Endothelial cell of umbilical vein (primary cell): ENCODE data around the gene C1orf216. TPM values are rescaled to one million over a fixed set of nuclear protein-coding genes. Genes with fewer than 3 reads are reported as not detected.

Experiments
- BruUV-seq: library from RNA; stranded (reverse); fragments of 400-500 nt; replicated peaks from 2 replicates; lab custom pipeline; 2021; lab: Mats Ljungman, UMichigan
- CTCF ChIA-PET: fragments of 300-600, 350-600 bp; sonication (Branson Sonifier 250); formaldehyde crosslinking; loops from one replicate; lab custom pipeline; 2021; ENCODE audit warnings: antibody characterized with exemption, inconsistent platforms; lab: Charles Lee
- POLR2A ChIA-PET: fragments of 300-600, 350-600 bp; sonication (Branson Sonifier 250); formaldehyde crosslinking; loops from one replicate; lab custom pipeline; 2021; ENCODE audit warnings: antibody characterized with exemption, inconsistent platforms; lab: Charles Lee
- DNase-seq: peaks from one replicate; pipeline ENCODE4 v3.0.0-alpha.2; 2011; ENCODE audit warnings: low read depth, low spot score
- FAIRE-seq: peaks from 2 replicates; lab custom pipeline; 2011; peaks lifted over from hg19 to GRCh38; lab: Jason Lieb, UNC
- H2AFZ ChIP-seq: 2 replicates; pipeline ENCODE4 v1.6.0; 2012; ENCODE audit warnings: low read depth, low read length, control low read depth, inconsistent platforms
- H3K27ac ChIP-seq: 2 replicates; pipeline ENCODE4 v1.5.1; 2011; ENCODE audit warnings: low read depth, mild to moderate bottlenecking, control low read depth, low read length, moderate library complexity; ENCODE audit not compliant: insufficient read depth
- H3K27me3 ChIP-seq, 2 experiments: 2 replicates each; pipeline versions ENCODE4 v1.6.0 to v1.6.1; 2011; ENCODE audit warnings: low read length in 2 of 2, mixed read lengths in 1 of 2; ENCODE audit not compliant: control insufficient read depth in 2 of 2, insufficient read depth in 2 of 2
- H3K36me3 ChIP-seq, 2 experiments: 2 replicates in 1 of 2; 3 replicates in 1 of 2; pipeline ENCODE4 v1.5.1; 2011; ENCODE audit warnings: low read length in 2 of 2, mild to moderate bottlenecking in 1 of 2, moderate library complexity in 1 of 2; ENCODE audit not compliant: control insufficient read depth in 2 of 2, insufficient read depth in 2 of 2; ENCODE audit errors: extremely low read depth in 1 of 2
- H3K4me1 ChIP-seq: 3 replicates; pipeline ENCODE4 v1.5.1; 2011; ENCODE audit warnings: mild to moderate bottlenecking, low read length; ENCODE audit not compliant: control insufficient read depth, insufficient read depth; ENCODE audit errors: extremely low read depth
- H3K4me2 ChIP-seq: 2 replicates; pipeline ENCODE4 v1.6.1; 2011; ENCODE audit warnings: low read length, control low read depth, mixed read lengths; ENCODE audit not compliant: insufficient read depth
- H3K4me3 ChIP-seq, 3 experiments: fragments of 200-600 bp in 1 of 3; sonication (generic), shearing (Covaris generic) in 1 of 3; replicated peaks in 1 of 3; 2 replicates each; pipeline ENCODE4 v1.5.1; 2011 to 2016; ENCODE audit warnings: control low read depth in 3 of 3, low read length in 3 of 3, mild to moderate bottlenecking in 2 of 3, inconsistent platforms in 1 of 3, low read depth in 1 of 3, moderate library complexity in 1 of 3; ENCODE audit not compliant: insufficient read depth in 1 of 3
- H3K79me2 ChIP-seq: 2 replicates; pipeline ENCODE4 v1.6.0; 2012; ENCODE audit warnings: low read length, inconsistent platforms; ENCODE audit not compliant: control insufficient read depth, insufficient read depth
- H3K9ac ChIP-seq: replicated peaks from 2 replicates; pipeline ENCODE3; 2011; ENCODE audit warnings: low read length, control low read depth; ENCODE audit not compliant: insufficient read depth; ENCODE audit errors: extremely low read depth
- H3K9me1 ChIP-seq: replicated peaks from 3 replicates; pipeline ENCODE4 v1.6.0; 2011; ENCODE audit warnings: mild to moderate bottlenecking, low read length; ENCODE audit not compliant: control insufficient read depth, insufficient read depth; ENCODE audit errors: extremely low read depth
- H3K9me3 ChIP-seq: replicated peaks from 2 replicates; pipeline ENCODE4 v1.5.1; 2012; ENCODE audit warnings: low read length, inconsistent platforms; ENCODE audit not compliant: control insufficient read depth, insufficient read depth
- H4K20me1 ChIP-seq: replicated peaks from 2 replicates; pipeline ENCODE3; 2011; ENCODE audit warnings: mild to moderate bottlenecking, low read length; ENCODE audit not compliant: control insufficient read depth, insufficient read depth; ENCODE audit errors: extremely low read depth
- CTCF ChIP-seq, 2 donors: IDR thresholded peaks; 1 replicate in 1 of 2; 2 replicates in 1 of 2; pipeline ENCODE4 v1.5.1; 2011; ENCODE audit warnings: low read length in 2 of 2, mild to moderate bottlenecking in 2 of 2, moderate library complexity in 2 of 2, control low read depth in 1 of 2, inconsistent platforms in 1 of 2, low read depth in 1 of 2; ENCODE audit not compliant: insufficient read depth in 1 of 2; ENCODE audit errors: extremely low read depth in 1 of 2
- EZH2 ChIP-seq: IDR thresholded peaks from 2 replicates; pipeline ENCODE4 v1.6.1; 2012; ENCODE audit warnings: borderline replicate concordance, low read depth, mild to moderate bottlenecking, moderate library complexity, low read length, inconsistent platforms; ENCODE audit not compliant: severe bottlenecking
- FOS ChIP-seq: IDR thresholded peaks from 2 replicates; pipeline ENCODE4 v1.6.1; 2011; ENCODE audit warnings: mild to moderate bottlenecking, low read length, moderate library complexity, borderline replicate concordance; ENCODE audit not compliant: insufficient read depth
- GATA2 ChIP-seq: IDR thresholded peaks from 2 replicates; pipeline ENCODE4 v1.7.0; 2011; ENCODE audit warnings: low read depth, mild to moderate bottlenecking, moderate library complexity, mixed read lengths, low read length; ENCODE audit not compliant: insufficient read length, insufficient read depth
- JUN ChIP-seq: IDR thresholded peaks from 2 replicates; pipeline ENCODE4 v1.6.1; 2011; ENCODE audit warnings: borderline replicate concordance, low read depth; ENCODE audit not compliant: insufficient read length, insufficient read depth
- MAX ChIP-seq: IDR thresholded peaks from 2 replicates; pipeline ENCODE4 v1.6.1; 2011; ENCODE audit not compliant: insufficient read depth, insufficient read length
- MYC ChIP-seq: IDR thresholded peaks from one replicate; pipeline ENCODE4 v1.6.1; 2011; ENCODE audit warnings: mild to moderate bottlenecking, low read depth, low read length
- POLR2A ChIP-seq: IDR thresholded peaks from 2 replicates; pipeline ENCODE4 v1.6.1; 2012; ENCODE audit warnings: low read depth, mild to moderate bottlenecking, control low read depth, low read length
- POLR2AphosphoS5 ChIP-seq: IDR thresholded peaks from 2 replicates; pipeline ENCODE4 v1.6.1; 2012; ENCODE audit warnings: low read depth, mild to moderate bottlenecking, control low read depth, low read length, moderate library complexity; ENCODE audit not compliant: insufficient read depth
- dilution Hi-C: fragments of 300-500 bp; cut with MboI; formaldehyde crosslinking; loops from one replicate; pipeline ENCODE4 v1.15.0; 2019; ENCODE audit warnings: low sequenced_read_pairs; ENCODE audit not compliant: extremely low pct_ligation_motif_present
- intact Hi-C: fragments of 100-400 bp; cut with micrococcal nuclease; formaldehyde crosslinking; loops from one replicate; pipeline ENCODE4 v1.10.0; 2022
- polyA plus RNA-seq, 4 experiments: library from polyadenylated mRNA; depleted of rRNA in 3 of 4; stranded (reverse) in 3 of 4; unstranded in 1 of 4; fragments of >200 nt; gene quantifications; 2 replicates each; pipeline versions ENCODE4 v1.2.1 to v1.2.3, GENCODE V29; 2011 to 2012; ENCODE audit warnings: missing spikeins in 1 of 4
- total RNA-seq: library from RNA; stranded (reverse); gene quantifications from 2 replicates; pipeline ENCODE4 v1.2.3, GENCODE V29; 2021

The C1orf216 gene
- total and polyA plus RNA-seq, 2 donors (not counting 3 experiments of a cell fraction or from before 2014, with no cell fraction given), result 13.3 to 15.3 TPM

GRCh38 chr1:35737120-35737519 is 18.4 kb upstream of the C1orf216 start:
- Histone ChIP-seq H2AFZ (no peak overlapping the region), H3K27ac (no peak overlapping the region), H3K4me3 (no peak overlapping the region), H3K27me3 (no peaks in the 10 kb centered on the region), H4K20me1 (no peaks in the 10 kb centered on the region), H3K9me1 (no peaks in the 10 kb centered on the region), H3K79me2 (no peaks in the 10 kb centered on the region), H3K4me2 (no peak overlapping the region), H3K4me1 (no peaks in the 10 kb centered on the region), H3K36me3 (peaks cover 2 to 4% of the 10 kb centered on the region in 2 experiments), H3K9ac (no peak overlapping the region), H3K9me3 (no peaks in the 10 kb centered on the region)
- DNase-seq (no peak), FAIRE-seq (no peak)
- POLR2A ChIA-PET, result interaction anchor here (0.7 kb wide), 2 partner anchors 15 to 34 kb away, joined by 3 to 5 read pairs; no protein-coding TSS in a partner anchor
- dilution Hi-C loops (loop anchor here (25.0 kb wide), 1 partner anchor 100 kb away; the partner anchor contains the start of gene PSMB2), intact Hi-C loops (no loop called here)
- TF ChIP-seq GATA2 (no peak), CTCF (IDR thresholded peaks at IDR 0.05; ENCODE audit: extremely low read depth in 1 of 2, insufficient read depth in 1 of 2, low read depth in 1 of 2, low read length in 2 of 2) (no peak), FOS (no peak), POLR2A (no peak), MYC (no peak), EZH2 (no peak), MAX (no peak), POLR2AphosphoS5 (no peak), JUN (no peak)
- CTCF ChIA-PET, result interaction anchor here (0.9 to 1.6 kb wide), 4 partner anchors 10 to 32 kb away, joined by 3 to 9 read pairs (median 4); no protein-coding TSS in a partner anchor
- BruUV-seq, result no TSS peak
